ENCODE results near the gene PCDHA3.
"Not testable (repeated sequence)": the region's sequence is repeated elsewhere in the genome, so short reads cannot be mapped to it uniquely, and the experiment has no call there.

PCDHA3 gene

GRCh38 chr5:140808889-140809291, 8.0 kb downstream of the PCDHA3 start:
- H4K20me1 ChIP-seq: no peaks in the 10 kb centered on the region
- H3K4me1 ChIP-seq: no peaks in the 10 kb centered on the region
- no peaks in the 10 kb centered on the region for H3K36me3 ChIP-seq
- no peaks in the 10 kb centered on the region for H3K27me3 ChIP-seq
- H3K9me3 ChIP-seq (replicated peaks in 1 of 11): peaks cover 34 to 76% (median 42%) of the 10 kb centered on the region in 11 experiments
- TF ChIP-seq Cebpa-rat (IDR thresholded peaks at IDR 0.05): no peak
- no peak overlapping the region for H3K4me2 ChIP-seq
- H3K4me3 ChIP-seq: no peak overlapping the region
- H3K27ac ChIP-seq: no peak overlapping the region
- H3K9ac ChIP-seq: no peak overlapping the region

GRCh38 chr5:140821375-140822280, 20.8 kb downstream of the PCDHA3 start, which contains the start of gene PCDHA5:
Gene PCDHA5 (plus strand): TSS chr5:140821613.
- Histone ChIP-seq H3K4me1 (no peaks in the 10 kb centered on the region), H3K36me3 (no peaks in the 10 kb centered on the region), H3K4me3 (no peak within 1 kb of the TSS; a peak in 1 of 20 replicates), H3K27me3 (no peaks in the 10 kb centered on the region), H3K9ac (no peak within 1 kb of the TSS), H3K27ac (no peak within 1 kb of the TSS), H3K9me3 (replicated peaks in 1 of 11) (peaks cover 27 to 46% (median 32%) of the 10 kb centered on the region in 11 experiments), H3K4me2 (no peak within 1 kb of the TSS), H4K20me1 (no peaks in the 10 kb centered on the region)
- TF ChIP-seq Cebpa-rat (IDR thresholded peaks at IDR 0.05): no peak

DNA sequence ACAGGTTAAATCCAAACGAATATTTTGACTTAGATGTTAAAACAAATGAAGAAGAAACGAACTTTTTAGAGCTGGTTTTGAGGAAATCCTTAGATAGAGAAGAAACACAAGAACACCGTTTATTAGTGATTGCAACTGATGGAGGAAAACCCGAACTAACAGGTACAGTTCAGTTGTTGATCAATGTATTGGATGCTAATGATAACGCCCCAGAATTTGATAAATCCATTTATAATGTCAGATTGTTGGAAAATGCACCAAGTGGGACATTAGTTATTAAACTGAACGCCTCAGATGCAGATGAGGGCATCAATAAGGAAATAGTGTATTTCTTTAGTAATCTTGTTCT, 21.4 kb downstream of the PCDHA3 start:
- Histone ChIP-seq H3K4me3 (no peak overlapping the region), H3K4me2 (no peak overlapping the region), H3K4me1 (no peaks in the 10 kb centered on the region), H3K36me3 (no peaks in the 10 kb centered on the region), H4K20me1 (no peaks in the 10 kb centered on the region), H3K27me3 (no peaks in the 10 kb centered on the region), H3K27ac (no peak overlapping the region), H3K9ac (no peak overlapping the region), H3K9me3 (replicated peaks in 1 of 11) (peaks cover 27 to 40% (median 32%) of the 10 kb centered on the region in 11 experiments)
- no peak for TF ChIP-seq Cebpa-rat (IDR thresholded peaks at IDR 0.05)

DNA sequence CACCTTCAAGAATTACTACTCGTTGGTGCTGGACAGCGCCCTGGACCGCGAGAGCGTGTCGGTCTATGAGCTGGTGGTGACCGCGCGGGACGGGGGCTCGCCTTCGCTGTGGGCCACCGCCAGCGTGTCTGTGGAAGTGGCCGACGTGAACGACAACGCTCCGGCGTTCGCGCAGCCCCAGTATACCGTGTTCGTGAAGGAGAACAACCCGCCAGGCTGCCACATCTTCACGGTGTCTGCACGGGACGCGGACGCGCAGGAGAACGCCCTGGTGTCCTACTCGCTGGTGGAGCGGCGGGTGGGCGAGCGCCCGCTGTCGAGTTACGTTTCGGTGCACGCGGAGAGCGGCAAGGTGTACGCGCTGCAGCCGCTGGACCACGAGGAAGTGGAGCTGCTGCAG, 22.1 kb downstream of the PCDHA3 start:
- H3K4me1 ChIP-seq, H3K36me3 ChIP-seq, H4K20me1 ChIP-seq, H3K9ac ChIP-seq, H3K27me3 ChIP-seq, H3K27ac ChIP-seq, H3K4me2 ChIP-seq, H3K4me3 ChIP-seq: not testable (repeated sequence)
- peaks cover 31 to 45% (median 36%) of the 10 kb centered on the region in 11 experiments for H3K9me3 ChIP-seq (replicated peaks in 1 of 11)

DNA sequence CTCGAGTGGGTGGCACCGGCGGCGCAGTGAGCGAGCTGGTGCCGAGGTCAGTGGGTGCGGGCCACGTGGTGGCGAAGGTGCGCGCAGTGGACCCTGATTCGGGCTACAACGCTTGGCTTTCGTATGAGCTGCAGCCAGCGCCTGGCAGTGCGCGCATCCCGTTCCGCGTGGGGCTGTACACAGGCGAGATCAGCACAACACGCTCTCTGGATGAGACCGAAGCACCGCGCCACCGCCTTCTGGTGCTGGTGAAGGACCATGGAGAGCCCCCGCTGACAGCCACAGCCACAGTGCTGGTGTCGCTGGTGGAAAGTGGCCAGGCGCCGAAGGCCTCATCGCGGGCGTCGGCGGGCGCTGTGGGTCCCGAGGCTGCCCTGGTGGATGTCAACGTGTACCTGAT, 22.6 kb downstream of the PCDHA3 start:
- no peak overlapping the region for H3K27ac ChIP-seq
- no peaks in the 10 kb centered on the region for H3K4me1 ChIP-seq
- H3K9ac ChIP-seq: no peak overlapping the region
- no peaks in the 10 kb centered on the region for H3K36me3 ChIP-seq
- H3K4me3 ChIP-seq: no peak overlapping the region
- TF ChIP-seq Cebpa-rat (IDR thresholded peaks at IDR 0.05): no peak
- H4K20me1 ChIP-seq: no peaks in the 10 kb centered on the region
- H3K9me3 ChIP-seq (replicated peaks in 1 of 11): peaks cover 36 to 50% (median 41%) of the 10 kb centered on the region in 11 experiments
- no peaks in the 10 kb centered on the region for H3K27me3 ChIP-seq
- H3K4me2 ChIP-seq: no peak overlapping the region

DNA sequence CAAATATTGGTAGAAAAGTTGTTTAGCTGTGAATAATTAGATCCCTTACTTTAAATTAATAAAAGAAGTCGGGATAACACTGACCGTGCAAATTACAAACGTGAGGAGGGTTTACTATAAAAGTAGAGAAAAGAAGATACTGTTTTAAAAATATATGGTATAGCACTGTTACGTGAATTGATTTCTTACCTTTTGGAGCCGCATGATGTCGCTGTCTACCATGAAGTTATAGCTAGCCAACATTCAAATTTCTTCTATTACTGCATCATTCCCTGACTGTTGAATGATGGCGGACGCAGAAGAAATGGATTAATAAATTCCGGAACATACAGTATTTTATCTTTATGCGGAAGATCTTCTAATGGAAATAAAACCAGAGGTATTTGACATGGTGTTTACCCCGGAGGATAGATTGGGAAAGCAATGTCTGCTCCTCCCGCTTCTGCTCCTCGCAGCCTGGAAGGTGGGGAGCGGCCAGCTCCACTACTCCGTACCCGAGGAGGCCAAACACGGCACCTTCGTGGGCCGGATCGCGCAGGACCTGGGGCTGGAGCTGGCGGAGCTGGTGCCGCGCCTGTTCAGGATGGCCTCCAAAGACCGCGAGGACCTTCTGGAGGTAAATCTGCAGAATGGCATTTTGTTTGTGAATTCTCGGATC, 27.0 kb downstream of the PCDHA3 start, which contains the start of gene PCDHA6:
Gene PCDHA6 (plus strand): TSS at position 257 of the 658 bp plus-strand sequence. CDS start 132 bp downstream, at position 389.
- H3K9ac ChIP-seq: no peak within 1 kb of the TSS
- no peaks in the 10 kb centered on the region for H4K20me1 ChIP-seq

GRCh38 chr5:140828362-140828737, 27.5 kb downstream of the PCDHA3 start:
- Histone ChIP-seq H4K20me1 (no peaks in the 10 kb centered on the region), H3K27ac (no peak overlapping the region), H3K27me3 (no peaks in the 10 kb centered on the region), H3K9ac (no peak overlapping the region), H3K9me3 (replicated peaks in 1 of 11) (peaks cover 31 to 49% (median 38%) of the 10 kb centered on the region in 11 experiments), H3K36me3 (no peaks in the 10 kb centered on the region), H3K4me3 (no peak overlapping the region), H3K4me2 (no peak overlapping the region), H3K4me1 (no peaks in the 10 kb centered on the region)
- TF ChIP-seq Cebpa-rat (IDR thresholded peaks at IDR 0.05): no peak

More for the DNA sequence above, 27.0 kb downstream of the PCDHA3 start, which contains the start of gene PCDHA6:
- Histone ChIP-seq H3K9me3 (replicated peaks in 1 of 11) (peaks cover 37 to 54% (median 43%) of the 10 kb centered on the region in 11 experiments), H3K27ac (no peak within 1 kb of the TSS), H3K4me1 (no peaks in the 10 kb centered on the region), H3K36me3 (no peaks in the 10 kb centered on the region), H3K4me3 (no peak within 1 kb of the TSS), H3K27me3 (no peaks in the 10 kb centered on the region), H3K4me2 (no peak within 1 kb of the TSS)
- TF ChIP-seq Cebpa-rat (IDR thresholded peaks at IDR 0.05): no peak

DNA sequence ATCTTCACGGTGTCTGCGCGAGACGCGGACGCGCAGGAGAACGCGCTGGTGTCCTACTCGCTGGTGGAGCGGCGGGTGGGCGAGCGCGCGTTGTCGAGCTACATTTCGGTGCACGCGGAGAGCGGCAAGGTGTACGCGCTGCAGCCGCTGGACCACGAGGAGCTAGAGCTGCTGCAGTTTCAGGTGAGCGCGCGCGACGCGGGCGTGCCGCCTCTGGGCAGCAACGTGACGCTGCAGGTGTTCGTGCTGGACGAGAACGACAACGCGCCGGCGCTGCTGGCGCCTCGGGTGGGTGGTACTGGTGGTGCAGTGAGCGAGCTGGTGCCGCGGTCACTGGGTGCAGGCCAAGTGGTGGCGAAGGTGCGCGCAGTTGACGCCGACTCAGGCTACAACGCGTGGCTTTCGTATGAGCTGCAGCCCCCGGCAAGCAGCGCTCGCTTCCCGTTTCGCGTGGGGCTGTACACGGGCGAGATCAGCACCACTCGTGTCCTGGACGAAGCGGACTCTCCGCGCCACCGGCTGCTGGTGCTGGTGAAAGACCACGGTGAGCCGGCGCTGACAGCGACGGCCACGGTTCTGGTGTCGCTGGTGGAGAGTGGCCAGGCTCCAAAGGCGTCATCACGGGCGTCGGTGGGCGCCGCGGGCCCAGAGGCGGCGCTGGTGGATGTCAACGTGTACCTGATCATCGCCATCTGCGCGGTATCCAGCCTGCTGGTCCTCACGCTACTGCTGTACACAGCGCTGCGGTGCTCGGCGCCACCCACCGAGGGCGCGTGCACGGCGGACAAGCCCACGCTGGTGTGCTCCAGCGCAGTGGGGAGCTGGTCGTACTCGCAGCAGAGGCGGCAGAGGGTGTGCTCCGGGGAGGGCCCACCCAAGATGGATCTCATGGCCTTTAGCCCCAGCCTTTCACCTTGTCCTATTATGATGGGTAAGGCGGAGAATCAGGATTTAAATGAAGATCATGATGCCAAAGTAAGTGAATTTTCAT, 28.9 kb downstream of the PCDHA3 start:
- not testable (repeated sequence) for H3K4me1 ChIP-seq

GRCh38 chr5:140833993-140834392, 33.1 kb downstream of the PCDHA3 start, which contains the start of gene PCDHA7:
Gene PCDHA7 (plus strand): TSS chr5:140834269. CDS start chr5:140834384, 115 bp downstream.
- peaks cover 33 to 39% (median 36%) of the 10 kb centered on the region in 11 experiments for H3K9me3 ChIP-seq (replicated peaks in 1 of 11)
- H3K27ac ChIP-seq: no peak within 1 kb of the TSS
- H3K4me2 ChIP-seq: no peak within 1 kb of the TSS; a peak in 1 of 22 replicates
- no peak within 1 kb of the TSS for H3K9ac ChIP-seq
- no peaks in the 10 kb centered on the region for H3K36me3 ChIP-seq
- no peak for TF ChIP-seq Cebpa-rat (IDR thresholded peaks at IDR 0.05)
- H3K27me3 ChIP-seq: no peaks in the 10 kb centered on the region
- H3K4me1 ChIP-seq: no peaks in the 10 kb centered on the region
- H4K20me1 ChIP-seq: no peaks in the 10 kb centered on the region
- no peak within 1 kb of the TSS for H3K4me3 ChIP-seq

More for the DNA sequence above, 28.9 kb downstream of the PCDHA3 start:
- H3K36me3 ChIP-seq, H3K27ac ChIP-seq, H3K4me3 ChIP-seq, H4K20me1 ChIP-seq, H3K27me3 ChIP-seq, H3K9ac ChIP-seq, H3K4me2 ChIP-seq: not testable (repeated sequence)
- H3K9me3 ChIP-seq (replicated peaks in 1 of 11): peaks cover 29 to 43% (median 33%) of the 10 kb centered on the region in 11 experiments

GRCh38 chr5:140834439-140835008, 33.7 kb downstream of the PCDHA3 start:
- not testable (repeated sequence) for H4K20me1 ChIP-seq, H3K4me1 ChIP-seq, H3K9ac ChIP-seq, H3K36me3 ChIP-seq, H3K4me2 ChIP-seq, H3K27ac ChIP-seq, H3K4me3 ChIP-seq, H3K27me3 ChIP-seq
- peaks cover 28 to 33% (median 31%) of the 10 kb centered on the region in 11 experiments for H3K9me3 ChIP-seq (replicated peaks in 1 of 11)
